SU-DHL-6 (cell line): Measurements from ENCODE around the gene GPR148.

Source experiments
- H2AFZ ChIP-seq: fragments of 200-600 bp; sonication (generic); 2 replicates; pipeline ENCODE4 v1.6.1; 2014; ENCODE audit warnings: low read depth, mild to moderate bottlenecking, moderate library complexity, mixed read lengths, antibody characterized with exemption, low read length; ENCODE audit not compliant: severe bottlenecking
- H3F3A ChIP-seq: fragments of 200-600 bp; shearing (Covaris generic); 2 replicates; pipeline ENCODE4 v1.6.0; 2016; ENCODE audit warnings: antibody characterized with exemption, mild to moderate bottlenecking; ENCODE audit not compliant: insufficient read depth
- H3K27ac ChIP-seq: fragments of 200-600 bp; sonication (generic); 2 replicates; pipeline ENCODE4 v1.5.1; 2016; ENCODE audit warnings: low read depth, mild to moderate bottlenecking, low read length, moderate library complexity, mixed read lengths
- H3K27me3 ChIP-seq: fragments of 200-600 bp; sonication (generic), shearing (Covaris generic); 2 replicates; pipeline ENCODE4 v1.6.0; 2014; ENCODE audit warnings: mild to moderate bottlenecking, low read length
- H3K36me3 ChIP-seq: fragments of 200-600 bp; sonication (generic); 2 replicates; pipeline ENCODE4 v1.6.1; 2014; ENCODE audit warnings: mild to moderate bottlenecking, low read length, mixed read lengths
- H3K4me2 ChIP-seq: fragments of 300-600, 200-600 bp; shearing (Covaris generic), sonication (generic); 2 replicates; pipeline ENCODE4 v1.6.0; 2014; ENCODE audit warnings: low read length, low read depth, mild to moderate bottlenecking; ENCODE audit not compliant: poor library complexity, severe bottlenecking
- H3K4me3 ChIP-seq: fragments of 200-600 bp; sonication (generic); 2 replicates; pipeline ENCODE4 v1.5.1; 2014; ENCODE audit warnings: antibody characterized with exemption, low read length, mild to moderate bottlenecking, mixed read lengths; ENCODE audit not compliant: insufficient read depth, poor library complexity, severe bottlenecking
- H3K79me2 ChIP-seq: fragments of 200-600 bp; sonication (generic); 2 replicates; pipeline ENCODE4 v1.6.1; 2014; ENCODE audit warnings: mild to moderate bottlenecking, low read length, moderate library complexity; ENCODE audit not compliant: insufficient read depth
- H3K9ac ChIP-seq: fragments of 200-600 bp; sonication (generic); 2 replicates; pipeline ENCODE4 v1.7.0; 2014; ENCODE audit warnings: mild to moderate bottlenecking, low read length
- H3K9me2 ChIP-seq: fragments of 200-600 bp; sonication (generic); replicated peaks from 2 replicates; pipeline ENCODE4 v1.6.1; 2014; ENCODE audit warnings: low read length; ENCODE audit not compliant: insufficient read depth
- H3K9me3 ChIP-seq: fragments of 200-600 bp; sonication (generic); 2 replicates; pipeline ENCODE4 v1.6.1; 2014; ENCODE audit warnings: low read length, mixed read lengths; ENCODE audit not compliant: insufficient read depth
- H4K20me1 ChIP-seq: fragments of 200-600 bp; sonication (generic); 2 replicates; pipeline ENCODE4 v1.6.1; 2014; ENCODE audit warnings: low read depth, mild to moderate bottlenecking, antibody characterized with exemption, low read length, moderate library complexity, mixed read lengths
- EZH2phosphoT487 ChIP-seq: fragments of 200-600 bp; sonication (generic), shearing (Covaris generic); conservative IDR thresholded peaks from 2 replicates; pipeline ENCODE4 v1.6.1; 2018; ENCODE audit warnings: mild to moderate bottlenecking, antibody characterized with exemption, low read length, moderate library complexity, mixed read lengths
- TF ChIP-seq, protein P1 (sequence below): fragments of 200-600 bp; sonication (generic); IDR thresholded peaks from one replicate; pipeline ENCODE4 v1.5.1; 2017; ENCODE audit warnings: antibody characterized with exemption, mild to moderate bottlenecking, low read length, moderate library complexity; ENCODE audit not compliant: insufficient read depth, poor library complexity, severe bottlenecking

The GPR148 gene

DNA sequence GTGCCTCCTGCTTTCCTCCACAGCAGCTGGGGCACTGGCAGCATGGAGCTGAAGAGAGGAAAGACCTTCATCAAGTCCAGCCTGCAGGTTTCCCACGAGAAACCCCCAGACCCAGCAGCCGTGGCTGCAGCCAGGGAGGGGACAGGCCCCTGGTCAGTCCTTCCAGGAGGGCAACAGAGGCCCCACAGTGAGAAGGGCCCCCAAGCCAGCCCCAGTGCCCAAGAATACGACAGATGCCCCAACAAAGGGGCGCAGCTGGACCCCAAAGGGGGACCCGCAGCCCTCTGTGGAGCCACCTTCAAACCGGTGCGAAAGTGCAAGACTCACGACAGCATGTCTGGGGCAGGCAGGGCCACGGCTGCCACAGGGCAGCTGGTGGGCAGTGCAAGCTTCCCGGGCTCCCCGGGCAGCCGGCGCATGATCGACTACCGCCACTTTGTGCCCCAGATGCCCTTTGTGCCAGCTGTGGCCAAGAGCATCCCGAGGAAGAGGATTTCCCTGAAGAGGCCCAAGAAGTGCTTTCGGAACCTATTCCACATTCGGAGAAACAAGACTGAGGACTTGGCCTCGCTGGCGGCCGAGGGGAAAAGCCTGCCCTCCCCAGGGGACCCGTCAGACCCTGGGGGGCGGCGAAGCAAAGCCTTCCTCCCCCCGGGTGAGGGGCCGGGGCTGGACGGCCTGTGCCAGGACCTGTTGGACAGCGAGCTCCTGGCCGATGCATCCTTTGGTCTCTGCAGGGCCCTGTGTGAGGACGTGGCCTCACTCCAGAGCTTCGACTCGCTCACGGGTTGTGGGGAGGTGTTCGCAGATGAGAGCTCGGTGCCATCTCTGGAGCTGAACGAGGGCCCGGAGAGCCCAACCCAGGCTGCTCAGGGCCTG, 33.4 kb downstream of the GPR148 start:
- Histone ChIP-seq H3F3A (no peaks in the 10 kb centered on the region), H3K79me2 (no peaks in the 10 kb centered on the region), H3K36me3 (no peaks in the 10 kb centered on the region), H3K9me3 (no peaks in the 10 kb centered on the region), H4K20me1 (no peaks in the 10 kb centered on the region), H2AFZ (no peak overlapping the region), H3K27me3 (no peaks in the 10 kb centered on the region), H3K9ac (no peak overlapping the region), H3K9me2 (no peaks in the 10 kb centered on the region), H3K4me2 (no peak overlapping the region), H3K4me3 (no peak overlapping the region), H3K27ac (no peak overlapping the region)
- TF ChIP-seq EZH2phosphoT487, result no peak
- TF ChIP-seq, protein P1, sequence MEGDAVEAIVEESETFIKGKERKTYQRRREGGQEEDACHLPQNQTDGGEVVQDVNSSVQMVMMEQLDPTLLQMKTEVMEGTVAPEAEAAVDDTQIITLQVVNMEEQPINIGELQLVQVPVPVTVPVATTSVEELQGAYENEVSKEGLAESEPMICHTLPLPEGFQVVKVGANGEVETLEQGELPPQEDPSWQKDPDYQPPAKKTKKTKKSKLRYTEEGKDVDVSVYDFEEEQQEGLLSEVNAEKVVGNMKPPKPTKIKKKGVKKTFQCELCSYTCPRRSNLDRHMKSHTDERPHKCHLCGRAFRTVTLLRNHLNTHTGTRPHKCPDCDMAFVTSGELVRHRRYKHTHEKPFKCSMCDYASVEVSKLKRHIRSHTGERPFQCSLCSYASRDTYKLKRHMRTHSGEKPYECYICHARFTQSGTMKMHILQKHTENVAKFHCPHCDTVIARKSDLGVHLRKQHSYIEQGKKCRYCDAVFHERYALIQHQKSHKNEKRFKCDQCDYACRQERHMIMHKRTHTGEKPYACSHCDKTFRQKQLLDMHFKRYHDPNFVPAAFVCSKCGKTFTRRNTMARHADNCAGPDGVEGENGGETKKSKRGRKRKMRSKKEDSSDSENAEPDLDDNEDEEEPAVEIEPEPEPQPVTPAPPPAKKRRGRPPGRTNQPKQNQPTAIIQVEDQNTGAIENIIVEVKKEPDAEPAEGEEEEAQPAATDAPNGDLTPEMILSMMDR, result no peak

DNA sequence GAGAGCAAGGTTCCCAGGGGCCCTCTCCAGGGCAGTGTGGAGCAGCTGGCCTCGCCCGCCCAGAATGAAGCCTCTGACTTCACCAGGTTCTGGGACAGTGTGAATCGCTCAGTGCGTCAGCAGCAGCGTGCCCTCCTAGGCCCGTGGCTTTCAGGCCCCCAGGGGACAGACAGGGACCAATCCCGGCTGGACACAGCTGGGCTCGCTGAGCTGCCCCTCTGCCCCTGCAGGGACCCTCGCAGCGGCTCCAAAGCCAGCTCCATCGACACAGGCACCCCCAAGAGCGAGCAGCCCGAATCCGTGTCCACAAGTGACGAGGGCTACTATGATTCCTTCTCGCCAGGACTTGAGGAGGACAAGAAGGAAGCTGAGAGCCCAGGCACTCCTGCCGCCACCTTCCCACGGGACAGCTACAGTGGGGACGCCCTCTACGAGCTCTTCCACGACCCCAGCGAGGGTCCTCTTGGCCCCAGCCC, 34.1 kb downstream of the GPR148 start:
- H2AFZ ChIP-seq, result no peak overlapping the region
- H3K79me2 ChIP-seq, result no peaks in the 10 kb centered on the region
- no peak overlapping the region for H3K4me3 ChIP-seq
- no peak for TF ChIP-seq EZH2phosphoT487
- TF ChIP-seq, protein P1, result no peak
- no peak overlapping the region for H3K9ac ChIP-seq
- no peaks in the 10 kb centered on the region for H3K27me3 ChIP-seq
- no peaks in the 10 kb centered on the region for H3F3A ChIP-seq
- no peak overlapping the region for H3K27ac ChIP-seq
- H3K9me3 ChIP-seq, result no peaks in the 10 kb centered on the region
- no peaks in the 10 kb centered on the region for H4K20me1 ChIP-seq
- no peak overlapping the region for H3K4me2 ChIP-seq
- H3K36me3 ChIP-seq, result no peaks in the 10 kb centered on the region
- no peaks in the 10 kb centered on the region for H3K9me2 ChIP-seq

DNA sequence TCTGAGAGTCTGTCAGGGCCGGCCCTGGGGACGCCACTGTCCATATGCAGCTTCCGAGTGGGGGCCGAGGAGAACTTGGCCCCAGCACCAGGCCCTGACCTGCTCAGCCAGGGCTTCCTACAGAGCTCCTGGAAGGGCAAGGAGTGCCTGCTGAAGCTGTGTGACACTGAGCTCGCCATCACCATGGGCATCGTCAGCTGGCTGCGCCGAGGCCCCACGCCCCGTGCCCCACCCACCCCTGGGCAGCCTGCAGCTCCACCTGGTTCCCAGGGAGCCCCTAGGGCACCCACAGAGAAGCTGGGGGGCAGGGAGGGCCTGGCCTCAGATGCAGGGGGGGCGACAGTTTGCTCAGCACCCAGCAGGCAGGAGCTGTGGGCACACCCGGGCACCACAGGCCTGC, 34.5 kb downstream of the GPR148 start:
- Histone ChIP-seq H3F3A (no peaks in the 10 kb centered on the region), H3K27me3 (no peaks in the 10 kb centered on the region), H3K4me3 (no peak overlapping the region), H3K27ac (no peak overlapping the region), H3K9ac (no peak overlapping the region), H4K20me1 (no peaks in the 10 kb centered on the region), H3K4me2 (no peak overlapping the region), H3K9me3 (no peaks in the 10 kb centered on the region), H3K79me2 (no peaks in the 10 kb centered on the region), H2AFZ (no peak overlapping the region), H3K9me2 (no peaks in the 10 kb centered on the region), H3K36me3 (no peaks in the 10 kb centered on the region)
- TF ChIP-seq, protein P1, result no peak
- TF ChIP-seq EZH2phosphoT487, result no peak
